Calu3 (cell line): Measurements from ENCODE around the gene KCNQ4. TPM values are rescaled to one million over a fixed set of nuclear protein-coding genes. Genes with fewer than 3 reads are reported as not detected.

Source experiments
- BruUV-seq: library from RNA; stranded (reverse); fragments of 400-500 nt; replicated peaks from 2 replicates; lab custom pipeline; 2021; lab: Mats Ljungman, UMichigan
- CTCF ChIA-PET: fragments of 300-600 bp; sonication (Branson Sonifier 250); formaldehyde crosslinking; loops from one replicate; lab custom pipeline; 2022; ENCODE audit warnings: antibody characterized with exemption; lab: Charles Lee
- DNase-seq: peaks from one replicate; pipeline ENCODE4 v3.0.0; 2022
- H3K27ac Mint-ChIP-seq: one replicate; pipeline ENCODE4 v1.8.0; 2022; ENCODE audit warnings: mixed read lengths; ENCODE audit not compliant: unreplicated experiment
- H3K27me3 Mint-ChIP-seq: one replicate; pipeline ENCODE4 v1.8.0; 2022; ENCODE audit warnings: mixed read lengths; ENCODE audit not compliant: unreplicated experiment
- H3K36me3 Mint-ChIP-seq: one replicate; pipeline ENCODE4 v1.8.0; 2022; ENCODE audit warnings: mild to moderate bottlenecking, moderate library complexity, mixed read lengths; ENCODE audit not compliant: insufficient read depth, unreplicated experiment
- H3K4me1 Mint-ChIP-seq: one replicate; pipeline ENCODE4 v1.8.0; 2022; ENCODE audit warnings: mild to moderate bottlenecking, low read depth, mixed read lengths; ENCODE audit not compliant: unreplicated experiment
- H3K4me3 Mint-ChIP-seq: one replicate; pipeline ENCODE4 v1.8.0; 2022; ENCODE audit warnings: mild to moderate bottlenecking, low read depth, moderate library complexity, mixed read lengths; ENCODE audit not compliant: unreplicated experiment
- H3K9me3 Mint-ChIP-seq: one replicate; pipeline ENCODE4 v1.8.0; 2022; ENCODE audit warnings: low read depth, mixed read lengths; ENCODE audit not compliant: unreplicated experiment
- CTCF ChIP-seq: fragments of 200-600 bp; IDR thresholded peaks from one replicate; pipeline ENCODE4 v1.8.0; 2022; ENCODE audit warnings: antibody characterized with exemption; ENCODE audit not compliant: unreplicated experiment
- intact Hi-C: fragments of 100-400 bp; cut with micrococcal nuclease; formaldehyde crosslinking; loops from one replicate; pipeline ENCODE4 v1.10.0; 2022; ENCODE audit not compliant: unreplicated experiment
- total RNA-seq: library from RNA; stranded (reverse); gene quantifications from 2 replicates; pipeline ENCODE4 v1.2.3, GENCODE V29; 2022

The KCNQ4 gene
- total RNA-seq, 1 experiment from 2014 or later, result 0.92 TPM

GRCh38 chr1:40766560-40766959, 17.0 kb upstream of the KCNQ4 start:
- intact Hi-C loops, result no loop called here
- H3K9me3 Mint-ChIP-seq, result no peaks in the 10 kb centered on the region
- TF ChIP-seq CTCF, result no peak
- peaks cover 41% of the 10 kb centered on the region for H3K36me3 Mint-ChIP-seq
- CTCF ChIA-PET, result no interaction called here
- no peak for DNase-seq
- H3K4me3 Mint-ChIP-seq, result no peak overlapping the region
- H3K27ac Mint-ChIP-seq, result no peak overlapping the region
- BruUV-seq, result no TSS peak
- no peaks in the 10 kb centered on the region for H3K27me3 Mint-ChIP-seq
- no peaks in the 10 kb centered on the region for H3K4me1 Mint-ChIP-seq

GRCh38 chr1:40768146-40768990, 15.2 kb upstream of the KCNQ4 start:
- DNase-seq, result no peak
- H3K27me3 Mint-ChIP-seq, result no peaks in the 10 kb centered on the region
- peaks cover 33% of the 10 kb centered on the region for H3K36me3 Mint-ChIP-seq
- BruUV-seq, result no TSS peak
- no peaks in the 10 kb centered on the region for H3K9me3 Mint-ChIP-seq
- intact Hi-C loops, result no loop called here
- no peak overlapping the region for H3K27ac Mint-ChIP-seq
- TF ChIP-seq CTCF, result no peak
- H3K4me1 Mint-ChIP-seq, result no peaks in the 10 kb centered on the region
- no peak overlapping the region for H3K4me3 Mint-ChIP-seq
- CTCF ChIA-PET, result interaction anchor here (1.0 kb wide), 1 partner anchor 65 kb away, joined by 3 read pairs; no protein-coding TSS in a partner anchor

- BruUV-seq, result no TSS peak
- no peaks in the 10 kb centered on the region for H3K4me1 Mint-ChIP-seq
- peaks cover 25% of the 10 kb centered on the region for H3K36me3 Mint-ChIP-seq
- no peaks in the 10 kb centered on the region for H3K9me3 Mint-ChIP-seq
- DNase-seq, result no peak
- H3K4me3 Mint-ChIP-seq, result no peak overlapping the region
- no peak overlapping the region for H3K27ac Mint-ChIP-seq
- CTCF ChIA-PET, result interaction anchor here (0.6 kb wide), 1 partner anchor 25 kb away, joined by 3 read pairs; no protein-coding TSS in a partner anchor
- intact Hi-C loops, result loop anchor here (10.0 kb wide), 1 partner anchor 75 kb away; no protein-coding TSS in a partner anchor
- H3K27me3 Mint-ChIP-seq, result no peaks in the 10 kb centered on the region
- no peak for TF ChIP-seq CTCF
Measured at GRCh38 chr1:40769815-40770214, 13.8 kb upstream of the KCNQ4 start.

- Mint-ChIP-seq H3K4me1 (no peaks in the 10 kb centered on the region), H3K27ac (no peak overlapping the region), H3K9me3 (no peaks in the 10 kb centered on the region), H3K27me3 (no peaks in the 10 kb centered on the region), H3K36me3 (peaks cover 20% of the 10 kb centered on the region), H3K4me3 (no peak overlapping the region)
- no peak for TF ChIP-seq CTCF
- BruUV-seq, result no TSS peak
- CTCF ChIA-PET, result interaction anchor here (0.6 kb wide), 1 partner anchor 24 kb away, joined by 3 read pairs; no protein-coding TSS in a partner anchor
- DNase-seq, result no peak
- intact Hi-C loops, result loop anchor here (10.0 kb wide), 1 partner anchor 74 kb away; no protein-coding TSS in a partner anchor
Measured at GRCh38 chr1:40770296-40771070, 13.1 kb upstream of the KCNQ4 start.
